HUES64 (cell line): ENCODE results near the gene INO80B.
"Not testable (repeated sequence)": the region's sequence is repeated elsewhere in the genome, so short reads cannot be mapped to it uniquely, and the experiment has no call there.

Experiments
- H3K27ac ChIP-seq: 2 replicates; pipeline ENCODE4 v1.7.0; 2013; ENCODE audit warnings: low read depth, low read length, inconsistent platforms
- H3K27me3 ChIP-seq: 2 replicates; pipeline ENCODE4 v1.6.1; 2013; ENCODE audit warnings: mild to moderate bottlenecking, low read length; ENCODE audit not compliant: insufficient read depth
- H3K36me3 ChIP-seq: 2 replicates; pipeline ENCODE4 v1.6.1; 2013; ENCODE audit warnings: mild to moderate bottlenecking, low read length; ENCODE audit not compliant: insufficient read depth
- H3K4me1 ChIP-seq: 2 replicates; pipeline ENCODE4 v1.6.1; 2013; ENCODE audit warnings: mild to moderate bottlenecking, low read length, moderate library complexity; ENCODE audit not compliant: insufficient read depth
- H3K4me3 ChIP-seq: 2 replicates; pipeline ENCODE4 v1.5.1; 2013; ENCODE audit warnings: mild to moderate bottlenecking, low read length, moderate library complexity
- H3K9ac ChIP-seq: 2 replicates; pipeline ENCODE4 v1.6.1; 2013; ENCODE audit warnings: mild to moderate bottlenecking, low read depth, low read length
- H3K9me3 ChIP-seq: 2 replicates; pipeline ENCODE4 v1.6.1; 2013; ENCODE audit warnings: low read depth, low read length; ENCODE audit not compliant: insufficient read depth
- WGBS: fragments of 150-250, 120-280 bp; methylation state at CpG from one replicate; pipeline ENCODE4 v1.1.7; 2013; ENCODE audit warnings: missing lambda C conversion rate; 5-methylcytosine and 5-hydroxymethylcytosine counted together

Gene INO80B

GRCh38 chr2:74472086-74472944 lies 17.4 kb downstream of the INO80B start, which contains the start of gene MRPL53:
TSS of gene MRPL53 (minus strand) at chr2:74472680. CDS start at chr2:74472660, 20 bp downstream.
- Histone ChIP-seq H3K4me3 (peak within 1 kb of the TSS; percentile 80), H3K9me3 (no peaks in the 10 kb centered on the region), H3K4me1 (peaks cover 5% of the 10 kb centered on the region; the same call in 1 of the 2 replicates), H3K9ac (peak within 1 kb of the TSS; percentile 79), H3K27me3 (no peaks in the 10 kb centered on the region), H3K36me3 (peaks cover 18% of the 10 kb centered on the region), H3K27ac (peak within 1 kb of the TSS; percentile 91)
- WGBS = under 1% methylated on average over 66 of the region's 66 CpGs

GRCh38 chr2:74472945-74473258 lies 18.0 kb downstream of the INO80B start:
- 30% methylated on average over 7 of the region's 7 CpGs for WGBS
- peaks cover 22% of the 10 kb centered on the region for H3K36me3 ChIP-seq
- H3K27ac ChIP-seq = peak overlapping the region; percentile 91
- no peaks in the 10 kb centered on the region for H3K9me3 ChIP-seq
- H3K9ac ChIP-seq = peak overlapping the region; percentile 79
- H3K27me3 ChIP-seq = no peaks in the 10 kb centered on the region
- peak overlapping the region; percentile 80 for H3K4me3 ChIP-seq
- peaks cover 5% of the 10 kb centered on the region; the same call in 1 of the 2 replicates for H3K4me1 ChIP-seq

- Histone ChIP-seq H3K27ac (no peak overlapping the region), H3K9me3 (no peaks in the 10 kb centered on the region), H3K4me3 (no peak overlapping the region), H3K36me3 (peaks cover 27% of the 10 kb centered on the region), H3K4me1 (peaks cover 5% of the 10 kb centered on the region; the same call in 1 of the 2 replicates), H3K9ac (no peak overlapping the region), H3K27me3 (no peaks in the 10 kb centered on the region)
- WGBS = 92% methylated on average over 6 of the region's 6 CpGs
Measured at GRCh38 chr2:74474481-74474880, 19.6 kb downstream of the INO80B start.

DNA sequence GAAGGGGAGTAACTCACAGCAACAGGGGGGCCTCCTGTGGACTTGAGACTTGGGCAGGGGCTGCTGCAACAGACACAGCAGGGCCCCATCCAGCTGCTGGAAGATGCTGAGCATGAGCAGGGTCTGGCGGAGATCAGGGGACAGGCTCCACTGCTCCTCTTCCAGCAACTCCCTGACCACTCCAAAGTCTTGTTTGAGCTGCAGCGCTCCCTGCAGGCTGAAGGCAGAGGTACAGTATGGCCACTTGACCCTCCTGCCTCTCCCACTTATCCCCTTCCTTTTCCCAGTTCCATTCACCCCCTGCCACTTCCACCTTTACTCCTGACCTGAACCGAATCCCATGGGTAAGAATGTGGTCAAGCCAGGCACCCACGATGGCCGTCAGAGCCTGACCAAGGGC lies 20.0 kb downstream of the INO80B start:
- WGBS = 84% methylated on average over 5 of the region's 5 CpGs
- no peak overlapping the region for H3K27ac ChIP-seq
- no peak overlapping the region for H3K4me3 ChIP-seq
- H3K4me1 ChIP-seq = peaks cover 5% of the 10 kb centered on the region; the same call in 1 of the 2 replicates
- H3K27me3 ChIP-seq = no peaks in the 10 kb centered on the region
- no peak overlapping the region for H3K9ac ChIP-seq
- H3K36me3 ChIP-seq = peaks cover 31% of the 10 kb centered on the region
- no peaks in the 10 kb centered on the region for H3K9me3 ChIP-seq

DNA sequence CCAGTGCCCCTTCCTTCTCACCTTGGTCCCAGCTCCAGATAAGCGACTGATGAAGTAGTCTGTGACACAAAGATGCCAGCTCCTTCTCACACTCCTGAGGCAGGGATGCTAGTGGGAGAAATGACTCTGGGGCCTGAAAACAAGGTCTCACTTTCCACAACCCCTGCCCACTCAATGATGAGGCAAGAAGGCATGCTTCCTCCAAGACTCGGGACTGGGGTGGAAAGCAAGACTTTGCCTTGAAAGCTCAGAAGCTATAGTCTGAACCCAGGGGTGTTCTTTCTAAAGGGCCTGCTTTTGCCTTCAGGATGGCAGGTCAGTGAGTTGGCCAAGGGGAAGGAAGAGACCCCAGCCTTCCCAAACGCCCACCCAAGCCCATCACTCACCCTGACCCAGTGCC lies 26.5 kb downstream of the INO80B start:
- Histone ChIP-seq H3K9ac (0 out of 2 replicates have a peak overlapping the region, but pooled peaks have one; percentile 84), H3K4me1 (0 out of 2 replicates have a peak, but pooled peaks cover 3% of the 10 kb centered on the region), H3K36me3 (peaks cover 34% of the 10 kb centered on the region)

GRCh38 chr2:74481961-74482800 lies 27.3 kb downstream of the INO80B start:
- 1% methylated on average over 80 of the region's 80 CpGs for WGBS
- Histone ChIP-seq H3K27ac (peak overlapping the region; percentile 47; the same call in 1 of the 2 replicates), H3K4me3 (peak overlapping the region; percentile 83), H3K27me3 (no peaks in the 10 kb centered on the region), H3K4me1 (0 out of 2 replicates have a peak, but pooled peaks cover 3% of the 10 kb centered on the region), H3K9ac (peak overlapping the region; percentile 84), H3K9me3 (no peaks in the 10 kb centered on the region), H3K36me3 (peaks cover 35% of the 10 kb centered on the region)

More for the DNA sequence above, 26.5 kb downstream of the INO80B start:
- no peaks in the 10 kb centered on the region for H3K27me3 ChIP-seq
- WGBS = 91% methylated on average over 3 of the region's 3 CpGs
- no peaks in the 10 kb centered on the region for H3K9me3 ChIP-seq
- no peak overlapping the region for H3K27ac ChIP-seq
- peak overlapping the region; percentile 83 for H3K4me3 ChIP-seq

DNA sequence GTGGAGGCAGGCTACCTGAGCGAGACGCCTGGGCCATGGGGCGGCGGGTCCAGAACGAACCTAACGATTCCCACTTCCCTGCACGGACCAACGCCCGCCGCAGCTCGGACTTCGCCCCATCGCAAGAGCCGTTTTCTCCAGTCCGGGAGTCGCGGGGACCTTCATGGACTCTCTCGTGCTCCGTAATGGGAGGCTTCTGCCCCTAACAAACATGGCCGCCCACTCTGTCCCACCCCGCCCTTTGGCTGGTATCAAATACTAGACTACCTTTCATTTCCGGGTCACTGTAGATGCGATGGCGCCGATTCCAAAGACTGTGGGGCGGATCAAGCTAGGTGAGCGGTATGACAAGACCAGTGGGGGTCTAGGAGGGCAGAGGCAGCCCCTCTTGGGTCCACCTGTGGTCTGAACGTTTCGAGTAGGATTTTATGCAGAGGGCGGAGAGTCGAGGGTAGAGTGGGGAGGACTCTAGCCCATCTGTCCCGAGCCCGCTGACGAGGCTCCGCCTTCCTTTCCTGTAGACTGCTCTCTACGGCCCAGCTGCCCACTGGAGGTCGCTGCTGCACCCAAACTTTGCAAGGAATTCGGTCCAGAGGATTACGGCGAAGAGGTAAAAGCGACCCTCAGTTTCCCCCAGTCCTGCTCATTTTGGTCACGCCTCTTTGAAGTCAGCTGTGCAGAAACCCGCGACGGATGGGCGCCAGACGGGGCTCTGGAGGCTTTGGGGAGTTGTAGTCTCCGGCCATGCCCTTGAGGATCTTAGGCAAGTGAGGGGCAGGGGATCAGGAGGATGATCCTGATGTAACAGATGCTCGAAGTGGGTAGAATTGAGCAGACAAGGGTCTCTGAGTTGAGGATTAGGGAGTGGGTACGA lies 28.2 kb downstream of the INO80B start, which contains the start of the genes CCDC142 and TTC31:
TSS of gene CCDC142 (minus strand) at position 198 of the 874 bp plus-strand sequence. CDS start at position 37, 161 bp downstream.
TSS of gene TTC31 (plus strand) at position 281 of the 874 bp plus-strand sequence. CDS start at position 296, 15 bp downstream.
- no peaks in the 10 kb centered on the region for H3K9me3 ChIP-seq
- H3K9ac ChIP-seq = peak within 1 kb of the TSS; percentile 84
- H3K4me1 ChIP-seq = 0 out of 2 replicates have a peak, but pooled peaks cover 3% of the 10 kb centered on the region
- H3K27ac ChIP-seq = peak within 1 kb of the TSS; percentile 73
- WGBS = 3% methylated on average over 50 of the region's 50 CpGs
- H3K27me3 ChIP-seq = no peaks in the 10 kb centered on the region
- H3K4me3 ChIP-seq = peak within 1 kb of the TSS; percentile 83
- H3K36me3 ChIP-seq = peaks cover 33% of the 10 kb centered on the region

- Histone ChIP-seq H3K36me3 (peaks cover 35% of the 10 kb centered on the region), H3K9ac (0 out of 2 replicates have a peak overlapping the region, but pooled peaks have one; percentile 84), H3K4me3 (peak overlapping the region; percentile 83)
- not testable (repeated sequence) for H3K27me3 ChIP-seq, H3K9me3 ChIP-seq, H3K27ac ChIP-seq, H3K4me1 ChIP-seq
- 86% methylated on average over 19 of the region's 19 CpGs for WGBS
Measured at GRCh38 chr2:74483675-74484164, 28.8 kb downstream of the INO80B start.

- H3K27me3 ChIP-seq = no peaks in the 10 kb centered on the region
- H3K9ac ChIP-seq = no peak overlapping the region
- 98% methylated on average over 2 of the region's 2 CpGs for WGBS
- no peaks in the 10 kb centered on the region for H3K9me3 ChIP-seq
- no peak overlapping the region for H3K27ac ChIP-seq
- no peak overlapping the region for H3K4me3 ChIP-seq
- 0 out of 2 replicates have a peak, but pooled peaks cover 3% of the 10 kb centered on the region for H3K4me1 ChIP-seq
- H3K36me3 ChIP-seq = peaks cover 28% of the 10 kb centered on the region
Measured at GRCh38 chr2:74486141-74486540, 31.3 kb downstream of the INO80B start.
